ENCODE measurements around the gene ARHGEF33. TPM values are rescaled to one million over a fixed set of nuclear protein-coding genes. Genes with fewer than 3 reads are reported as not detected.
A peak's percentile ranks its signal among the peaks of the same experiment; 100 is the strongest.

ARHGEF33 gene
- polyA plus RNA-seq (ENCODE audit: insufficient read length) = 1.6 TPM

- no peak for DNase-seq
Measured at GRCh38 chr2:38889575-38889974, at the start of gene ARHGEF33. TSS of gene ARHGEF33 (plus strand) at chr2:38889875. CDS start at chr2:38919448, 29,573 bp downstream.

DNA sequence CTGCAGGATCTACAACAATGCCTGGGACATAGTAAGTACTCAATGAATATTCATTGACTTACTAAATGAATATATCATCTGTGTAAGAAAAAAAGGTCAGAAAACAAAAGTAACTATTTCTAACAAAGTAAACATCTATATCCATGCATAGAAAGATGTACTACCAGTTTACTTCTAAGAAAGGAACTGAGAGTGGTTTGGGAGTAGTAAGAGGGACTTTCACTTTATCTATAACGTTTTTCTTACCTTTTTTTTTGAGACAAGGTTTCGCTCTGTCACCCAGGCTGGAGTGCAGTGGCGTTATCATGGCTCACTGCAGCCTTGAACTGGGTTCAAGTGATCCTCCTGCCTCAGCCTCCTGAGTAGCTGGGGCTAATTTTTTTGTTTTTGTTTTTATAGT lies 39.6 kb upstream of the ARHGEF33 start:
- DNase-seq = no peak

GRCh38 chr2:38856165-38856564 lies 33.5 kb upstream of the ARHGEF33 start:
- no peak for DNase-seq

GRCh38 chr2:38862476-38862875 lies 27.2 kb upstream of the ARHGEF33 start:
- DNase-seq = no peak

DNA sequence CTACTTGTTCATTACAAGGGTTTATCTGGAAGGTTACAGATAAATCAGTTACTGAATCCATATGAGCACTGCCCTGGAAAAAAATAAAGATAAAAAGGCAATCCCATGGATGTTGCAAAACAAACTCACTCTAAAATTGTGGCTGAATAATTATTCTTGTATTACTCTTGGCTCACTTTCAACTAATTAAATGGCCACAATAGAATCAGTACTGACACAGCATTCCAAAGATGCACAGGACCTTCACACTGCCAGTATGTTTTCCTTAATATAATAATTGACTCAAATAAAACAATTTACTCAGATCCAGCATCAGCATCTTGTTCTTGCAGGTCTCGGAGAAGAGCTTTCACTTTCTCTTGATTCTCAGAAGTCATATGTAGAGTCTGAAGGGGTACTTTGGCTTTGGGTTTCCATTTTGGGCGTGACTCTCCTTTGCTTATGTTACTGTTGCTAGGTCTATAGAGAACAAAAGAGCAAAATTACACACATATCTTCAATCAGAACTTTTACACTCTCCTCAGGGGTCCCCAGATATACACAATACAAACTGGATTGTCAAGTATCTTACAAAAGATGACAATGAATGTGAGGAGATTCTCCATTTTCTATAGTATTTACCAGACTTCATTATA lies 26.5 kb upstream of the ARHGEF33 start:
- DNase-seq = no peak

DNA sequence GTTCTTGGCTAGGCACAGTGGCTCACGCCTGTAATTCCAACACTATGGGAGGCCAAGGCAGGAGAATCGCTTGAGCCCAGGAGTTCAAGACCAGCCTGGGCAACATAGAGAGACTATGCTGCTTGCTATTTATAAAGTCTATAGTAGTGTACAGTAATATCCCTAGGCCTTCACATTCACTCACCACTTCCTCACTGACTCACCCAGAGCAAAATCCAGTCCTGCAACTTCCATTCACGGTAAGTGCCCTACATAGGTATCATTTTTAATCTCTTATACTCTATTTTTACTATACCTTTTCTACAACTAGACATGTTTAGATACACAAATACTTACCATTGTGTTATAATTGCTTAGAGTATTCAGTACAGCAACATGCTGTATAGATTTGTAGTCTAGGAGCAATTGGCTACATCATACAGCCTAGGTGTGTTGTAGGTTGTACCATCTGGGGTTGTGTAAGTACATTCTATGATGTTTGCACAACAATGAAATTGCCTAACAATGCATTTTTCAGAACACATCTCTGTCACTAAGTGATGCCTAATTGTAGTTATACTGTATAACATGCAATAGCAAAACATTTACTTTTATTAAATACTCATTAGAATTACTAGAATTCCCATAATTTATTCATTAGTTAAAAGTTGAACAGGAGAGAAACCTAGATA lies 22.8 kb upstream of the ARHGEF33 start:
- DNase-seq = no peak

DNA sequence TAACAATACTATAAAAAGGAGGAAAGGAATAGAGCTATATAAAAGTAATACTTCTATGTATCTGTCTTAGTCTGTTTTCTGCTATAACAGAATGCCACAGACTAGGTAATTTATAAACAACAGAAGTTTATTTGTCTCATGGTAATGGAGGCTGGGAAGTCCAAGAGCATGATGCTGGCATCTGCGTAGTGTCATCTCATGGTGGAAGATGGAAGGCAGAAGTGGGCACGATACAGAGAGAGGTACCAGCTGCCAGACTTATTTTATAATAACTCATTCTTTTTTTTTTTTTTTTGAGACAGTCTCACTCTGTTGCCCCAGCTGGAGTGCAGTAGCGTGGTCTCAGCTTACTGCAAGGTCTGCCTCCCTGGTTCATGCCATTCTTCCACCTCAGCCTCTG lies 18.2 kb upstream of the ARHGEF33 start:
- DNase-seq = no peak

DNA sequence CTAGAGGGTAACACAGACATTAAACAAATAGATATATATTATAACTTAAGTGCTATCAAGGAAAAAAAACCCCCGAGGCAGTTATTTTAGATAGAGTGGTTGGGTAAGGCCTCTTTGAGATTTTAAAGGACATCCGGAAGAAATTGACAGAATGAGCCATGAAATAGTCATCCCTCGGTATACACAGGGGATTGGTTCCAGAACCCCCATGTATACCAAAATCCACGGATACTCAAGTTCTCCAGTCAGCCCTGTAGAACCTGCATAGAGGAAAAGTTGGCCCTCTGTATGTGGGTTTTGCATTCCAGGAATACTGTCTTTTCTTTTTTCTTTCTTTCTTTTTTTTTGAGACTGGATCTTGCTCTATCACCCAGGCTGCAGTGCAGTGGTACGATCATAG lies 15.9 kb upstream of the ARHGEF33 start:
- DNase-seq = no peak

DNA sequence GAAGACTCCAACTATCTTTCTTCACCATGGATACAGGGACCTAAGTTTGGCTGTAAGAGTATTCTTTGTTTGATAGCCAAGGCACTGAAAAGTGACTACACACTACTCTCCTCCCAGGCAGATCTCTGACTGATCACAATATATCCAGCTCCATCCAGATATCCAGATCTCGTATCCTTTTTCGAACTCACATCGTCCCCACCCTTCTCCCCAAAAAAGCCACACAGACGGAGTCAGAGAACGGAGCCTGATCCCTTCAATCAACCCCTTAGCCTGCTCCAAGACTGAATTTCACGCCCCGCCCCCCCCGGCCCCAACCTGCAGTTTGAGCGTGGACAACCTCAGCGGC lies 14.5 kb upstream of the ARHGEF33 start:
- no peak for DNase-seq

GRCh38 chr2:38875576-38876367 lies 13.9 kb upstream of the ARHGEF33 start, which contains the start of the genes DHX57 and MORN2:
TSS of gene DHX57 (minus strand) at chr2:38875934. CDS start at chr2:38868405, 7,529 bp downstream.
TSS of gene MORN2 (plus strand) at chr2:38875976.
- peak; percentile 91 for DNase-seq

DNA sequence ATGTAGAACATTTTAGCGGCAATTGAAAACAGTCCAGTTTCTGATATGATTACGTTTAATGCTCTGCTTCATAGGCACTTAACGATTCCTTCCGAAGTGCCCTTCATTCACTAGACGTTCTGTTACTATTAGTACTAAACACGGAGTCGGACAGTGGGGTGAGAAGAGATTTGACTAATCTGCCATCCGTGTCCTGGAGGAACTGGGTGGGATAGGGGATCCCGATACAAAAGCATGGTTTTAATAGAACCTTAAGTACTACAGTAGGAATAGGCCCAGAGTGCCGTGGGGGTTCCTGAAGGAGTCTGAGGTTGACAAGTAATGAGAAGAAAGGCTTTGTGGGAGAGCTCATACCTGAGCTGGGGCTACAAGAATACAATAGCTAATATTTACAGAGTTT lies 13.3 kb upstream of the ARHGEF33 start:
- DNase-seq = peak; percentile 4

- no peak for DNase-seq
Measured at GRCh38 chr2:38886063-38886462, 3.6 kb upstream of the ARHGEF33 start.

- no peak for DNase-seq
Measured at GRCh38 chr2:38887347-38887746, 2.3 kb upstream of the ARHGEF33 start.

DNA sequence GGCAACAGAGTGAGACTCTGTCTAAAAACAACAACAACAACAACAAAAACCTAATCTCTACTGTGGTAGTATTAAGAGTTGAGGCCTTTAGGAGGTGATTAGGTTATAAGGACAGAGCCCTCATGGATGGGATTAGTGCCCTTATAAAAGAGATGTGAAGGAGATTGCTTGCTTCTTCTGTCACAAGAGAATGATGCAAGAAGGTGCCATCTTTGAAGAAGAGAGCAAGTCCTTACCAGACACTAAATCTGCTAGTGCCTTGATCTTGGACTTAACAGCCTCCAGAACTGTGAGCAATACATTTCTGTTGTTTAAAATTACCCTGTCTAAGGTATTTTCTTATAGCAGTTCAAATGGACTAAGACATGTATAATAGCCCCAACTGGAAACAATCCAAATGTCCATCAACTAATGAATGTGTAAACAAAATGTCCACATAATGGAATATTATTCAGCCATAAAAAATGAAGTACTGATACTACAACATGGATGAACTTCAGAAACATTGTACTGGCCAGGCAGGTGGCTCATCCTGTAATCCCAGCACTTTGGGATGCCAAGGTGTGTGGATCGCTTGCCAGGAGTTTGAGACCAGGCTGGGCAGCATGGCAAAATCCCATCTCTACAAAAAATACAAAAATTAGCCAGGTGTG lies 1.6 kb upstream of the ARHGEF33 start:
- DNase-seq = no peak

DNA sequence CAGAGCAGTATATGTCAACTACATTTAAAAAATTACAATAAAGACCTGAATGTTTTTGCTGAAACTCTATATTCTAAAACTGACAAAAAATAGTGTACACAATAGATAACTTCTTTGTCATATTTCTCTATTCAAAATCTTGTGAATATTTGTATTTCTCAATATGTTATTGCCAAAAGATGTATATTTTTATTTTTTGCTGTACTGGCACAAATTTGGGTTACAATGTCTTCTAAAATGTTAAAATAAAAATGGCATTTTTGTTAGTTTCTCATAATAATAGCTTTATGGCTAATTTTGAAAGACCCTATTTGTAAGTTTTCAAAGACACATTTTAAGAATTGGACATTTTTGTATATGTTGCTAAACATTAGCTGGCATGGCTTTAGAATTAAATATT lies 630 bp upstream of the ARHGEF33 start:
- no peak for DNase-seq

DNA sequence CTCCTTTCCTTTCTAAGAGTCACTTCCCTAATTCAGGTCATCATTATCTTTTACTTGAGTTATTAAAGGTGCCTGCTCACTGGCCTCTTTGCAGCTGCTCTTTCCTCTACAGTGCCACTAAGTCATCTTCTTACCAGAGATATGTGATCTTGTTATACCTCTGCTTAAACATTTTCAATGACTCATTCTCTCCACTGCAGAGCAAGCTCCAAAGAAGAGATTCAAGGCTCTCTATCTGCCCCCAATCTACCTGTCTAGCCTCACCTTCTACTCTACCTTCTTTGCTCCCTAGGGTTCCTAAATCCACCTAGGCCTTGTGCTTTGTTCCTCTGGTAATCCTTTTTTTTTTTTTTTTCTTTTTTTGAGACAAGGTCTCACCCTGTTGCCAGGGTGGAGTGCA lies 3.1 kb downstream of the ARHGEF33 start:
- DNase-seq = no peak

GRCh38 chr2:38898256-38898655 lies 8.6 kb downstream of the ARHGEF33 start:
- DNase-seq = no peak

GRCh38 chr2:38900726-38901125 lies 11.1 kb downstream of the ARHGEF33 start:
- DNase-seq = no peak

- no peak for DNase-seq
Measured at GRCh38 chr2:38905251-38905650, 15.6 kb downstream of the ARHGEF33 start.

DNA sequence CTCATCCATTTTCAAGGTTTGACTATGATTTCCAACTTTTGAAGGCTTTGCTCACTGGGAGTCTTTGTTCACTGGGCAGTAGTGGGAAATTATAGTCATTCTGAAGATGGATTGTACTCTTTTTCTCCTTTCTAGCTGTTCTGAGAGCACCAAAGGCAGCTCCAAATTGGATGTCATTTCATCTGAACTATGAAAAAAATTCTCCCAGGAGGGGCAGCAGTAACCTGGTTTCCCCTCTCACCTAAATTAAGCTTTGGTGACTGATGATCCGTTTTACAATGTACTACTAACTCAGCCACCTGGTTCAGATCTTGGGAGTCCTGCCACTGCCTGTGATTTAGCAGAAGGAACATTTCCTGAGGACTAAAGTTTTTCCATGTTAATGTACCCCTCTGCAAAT lies 17.6 kb downstream of the ARHGEF33 start:
- DNase-seq = no peak

- DNase-seq = no peak
Measured at GRCh38 chr2:38907743-38908562, 18.3 kb downstream of the ARHGEF33 start.

- no peak for DNase-seq
Measured at GRCh38 chr2:38909872-38910271, 20.2 kb downstream of the ARHGEF33 start.
